A673 (cell line): ENCODE measurements around the gene MRPL45. TPM values are rescaled to one million over a fixed set of nuclear protein-coding genes. Genes with fewer than 3 reads are reported as not detected.

Source experiments
- BruUV-seq: library from RNA; stranded (reverse); fragments of 400-500 nt; replicated peaks from 2 replicates; lab custom pipeline; 2021; lab: Mats Ljungman, UMichigan
- CTCF ChIA-PET: fragments of 300-600 bp; sonication (Branson Sonifier 250); formaldehyde crosslinking; loops from one replicate; lab custom pipeline; 2022; ENCODE audit warnings: antibody characterized with exemption; lab: Charles Lee
- POLR2A ChIA-PET: fragments of 300-600 bp; sonication (Branson Sonifier 250); formaldehyde crosslinking; loops from one replicate; lab custom pipeline; 2022; ENCODE audit warnings: antibody characterized with exemption; ENCODE audit not compliant: low non-redundant PET; lab: Charles Lee
- DNase-seq: peaks from one replicate; pipeline ENCODE4 v3.0.0-alpha.2; 2015; ENCODE audit warnings: low spot score
- H3K27ac ChIP-seq: fragments of 200-600 bp; sonication (generic); 2 replicates; pipeline ENCODE4 v1.5.1; 2016; ENCODE audit warnings: mixed run types, low read depth, mild to moderate bottlenecking, mixed read lengths, antibody characterized with exemption, low read length; ENCODE audit not compliant: poor library complexity, severe bottlenecking
- H3K27me3 ChIP-seq: fragments of 200-600 bp; sonication (generic); replicated peaks from 2 replicates; pipeline ENCODE4 v1.6.1; 2017; ENCODE audit warnings: mixed run types, low read depth, mild to moderate bottlenecking, mixed read lengths, antibody characterized with exemption, low read length; ENCODE audit not compliant: insufficient read depth, poor library complexity
- H3K36me3 ChIP-seq: fragments of 200-600 bp; sonication (generic); 2 replicates; pipeline ENCODE4 v1.6.1; 2016; ENCODE audit warnings: mixed run types, mild to moderate bottlenecking, mixed read lengths, antibody characterized with exemption, low read length; ENCODE audit not compliant: insufficient read depth, poor library complexity, severe bottlenecking
- H3K4me1 ChIP-seq: fragments of 200-600 bp; sonication (generic); 2 replicates; pipeline ENCODE4 v1.6.1; 2017; ENCODE audit warnings: mixed run types, mild to moderate bottlenecking, mixed read lengths, antibody characterized with exemption, low read length; ENCODE audit not compliant: insufficient read depth, poor library complexity, severe bottlenecking
- H3K4me3 ChIP-seq: fragments of 200-600 bp; sonication (generic); 2 replicates; pipeline ENCODE4 v1.5.1; 2016; ENCODE audit warnings: low read depth, mixed run types, mild to moderate bottlenecking, mixed read lengths, low read length; ENCODE audit not compliant: poor library complexity, severe bottlenecking
- H3K9me3 ChIP-seq: fragments of 200-600 bp; sonication (generic); 2 replicates; pipeline ENCODE4 v1.6.1; 2016; ENCODE audit warnings: mixed run types, low read depth, mild to moderate bottlenecking, mixed read lengths, antibody characterized with exemption, low read length; ENCODE audit not compliant: poor library complexity, severe bottlenecking
- EZH2 ChIP-seq: fragments of 200-600 bp; sonication (generic); IDR thresholded peaks from 2 replicates; pipeline ENCODE4 v1.6.1; 2017; ENCODE audit warnings: borderline replicate concordance, low read depth, mild to moderate bottlenecking, mixed read lengths, antibody characterized with exemption, low read length; ENCODE audit not compliant: poor library complexity, severe bottlenecking
- intact Hi-C: fragments of 100-400 bp; cut with micrococcal nuclease; formaldehyde crosslinking; loops from one replicate; pipeline ENCODE4 v1.10.0; 2022; ENCODE audit not compliant: unreplicated experiment
- total RNA-seq: library from RNA; stranded (reverse); gene quantifications from 2 replicates; pipeline ENCODE4 v1.2.3, GENCODE V29; 2021
- TF ChIP-seq, protein P1 (sequence below): fragments of 300-800, 200-600 bp; sonication (generic); conservative IDR thresholded peaks from 2 replicates; pipeline ENCODE4 v1.5.1; 2017; ENCODE audit warnings: low read depth, mild to moderate bottlenecking, antibody characterized with exemption, low read length, moderate library complexity, mixed read lengths

Gene MRPL45
- total RNA-seq, 1 experiment from 2014 or later = 34.4 TPM

- CTCF ChIA-PET = no interaction called here
- no TSS peak for BruUV-seq
- intact Hi-C loops = no loop called here
- DNase-seq = no peak
- H3K27ac ChIP-seq = no peak overlapping the region
- peaks cover 4% of the 10 kb centered on the region for H3K36me3 ChIP-seq
- H3K4me1 ChIP-seq = no peaks in the 10 kb centered on the region
- no peaks in the 10 kb centered on the region for H3K9me3 ChIP-seq
- TF ChIP-seq EZH2 = no peak
- TF ChIP-seq, protein P1, sequence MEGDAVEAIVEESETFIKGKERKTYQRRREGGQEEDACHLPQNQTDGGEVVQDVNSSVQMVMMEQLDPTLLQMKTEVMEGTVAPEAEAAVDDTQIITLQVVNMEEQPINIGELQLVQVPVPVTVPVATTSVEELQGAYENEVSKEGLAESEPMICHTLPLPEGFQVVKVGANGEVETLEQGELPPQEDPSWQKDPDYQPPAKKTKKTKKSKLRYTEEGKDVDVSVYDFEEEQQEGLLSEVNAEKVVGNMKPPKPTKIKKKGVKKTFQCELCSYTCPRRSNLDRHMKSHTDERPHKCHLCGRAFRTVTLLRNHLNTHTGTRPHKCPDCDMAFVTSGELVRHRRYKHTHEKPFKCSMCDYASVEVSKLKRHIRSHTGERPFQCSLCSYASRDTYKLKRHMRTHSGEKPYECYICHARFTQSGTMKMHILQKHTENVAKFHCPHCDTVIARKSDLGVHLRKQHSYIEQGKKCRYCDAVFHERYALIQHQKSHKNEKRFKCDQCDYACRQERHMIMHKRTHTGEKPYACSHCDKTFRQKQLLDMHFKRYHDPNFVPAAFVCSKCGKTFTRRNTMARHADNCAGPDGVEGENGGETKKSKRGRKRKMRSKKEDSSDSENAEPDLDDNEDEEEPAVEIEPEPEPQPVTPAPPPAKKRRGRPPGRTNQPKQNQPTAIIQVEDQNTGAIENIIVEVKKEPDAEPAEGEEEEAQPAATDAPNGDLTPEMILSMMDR = no peak
- POLR2A ChIA-PET = no interaction called here
- no peak overlapping the region for H3K4me3 ChIP-seq
- H3K27me3 ChIP-seq = no peaks in the 10 kb centered on the region
Measured at GRCh38 chr17:38369124-38369886, 72.3 kb downstream of the MRPL45 start.

Other genes starting within 250 kb of the MRPL45 start
- gene TBC1D3C, start 228.5 kb upstream of the MRPL45 start, total RNA-seq = not detected in 2 replicates
- not detected in 2 replicates for gene TBC1D3E, start 169.2 kb upstream of the MRPL45 start, total RNA-seq
- gene TBC1D3, start 104.6 kb upstream of the MRPL45 start, total RNA-seq = not detected in 2 replicates
- 0.04 TPM in 2 replicates for gene GPR179, start 46.8 kb downstream of the MRPL45 start, total RNA-seq
- 15.2 and 17.3 TPM in 2 replicates for gene SOCS7, start 54.7 kb downstream of the MRPL45 start, total RNA-seq
- 19.0 and 24.9 TPM in 2 replicates for gene ARHGAP23, start 131.3 kb downstream of the MRPL45 start, total RNA-seq